AG10803 (cell line): ENCODE data around the gene EDC3.

Experiments
- DNase-seq: peaks from one replicate; pipeline ENCODE4 v3.0.0; 2010; ENCODE audit warnings: low read depth
- H3K4me3 ChIP-seq: 2 replicates; pipeline ENCODE4 v1.5.1; 2011; ENCODE audit warnings: mild to moderate bottlenecking, low read length, control low read depth
- TF ChIP-seq, protein P1 (sequence below): conservative IDR thresholded peaks from 2 replicates; pipeline ENCODE4 v1.5.1; 2011; ENCODE audit warnings: mild to moderate bottlenecking, low read length, control low read depth, inconsistent platforms

The EDC3 gene

DNA sequence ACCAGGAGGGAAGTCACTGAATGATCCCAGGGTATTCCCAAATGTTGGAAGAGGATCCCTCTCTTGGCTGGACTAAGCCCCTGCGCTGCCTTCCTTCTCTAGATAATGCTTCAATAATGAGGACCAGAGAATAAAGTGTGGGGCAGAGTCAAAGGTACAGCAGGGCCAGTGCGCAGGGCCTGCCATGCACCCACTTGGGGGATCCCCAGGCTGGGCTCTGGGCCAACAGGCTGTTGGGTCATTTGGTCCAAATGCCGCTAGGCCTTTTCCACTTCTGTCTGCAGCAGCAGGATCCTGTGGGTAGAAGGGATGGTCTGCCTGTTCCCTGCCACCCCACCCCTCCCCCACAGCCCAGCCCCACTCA, 85.9 kb downstream of the EDC3 start:
- H3K4me3 ChIP-seq = no peak overlapping the region
- no peak for DNase-seq
- TF ChIP-seq, protein P1, sequence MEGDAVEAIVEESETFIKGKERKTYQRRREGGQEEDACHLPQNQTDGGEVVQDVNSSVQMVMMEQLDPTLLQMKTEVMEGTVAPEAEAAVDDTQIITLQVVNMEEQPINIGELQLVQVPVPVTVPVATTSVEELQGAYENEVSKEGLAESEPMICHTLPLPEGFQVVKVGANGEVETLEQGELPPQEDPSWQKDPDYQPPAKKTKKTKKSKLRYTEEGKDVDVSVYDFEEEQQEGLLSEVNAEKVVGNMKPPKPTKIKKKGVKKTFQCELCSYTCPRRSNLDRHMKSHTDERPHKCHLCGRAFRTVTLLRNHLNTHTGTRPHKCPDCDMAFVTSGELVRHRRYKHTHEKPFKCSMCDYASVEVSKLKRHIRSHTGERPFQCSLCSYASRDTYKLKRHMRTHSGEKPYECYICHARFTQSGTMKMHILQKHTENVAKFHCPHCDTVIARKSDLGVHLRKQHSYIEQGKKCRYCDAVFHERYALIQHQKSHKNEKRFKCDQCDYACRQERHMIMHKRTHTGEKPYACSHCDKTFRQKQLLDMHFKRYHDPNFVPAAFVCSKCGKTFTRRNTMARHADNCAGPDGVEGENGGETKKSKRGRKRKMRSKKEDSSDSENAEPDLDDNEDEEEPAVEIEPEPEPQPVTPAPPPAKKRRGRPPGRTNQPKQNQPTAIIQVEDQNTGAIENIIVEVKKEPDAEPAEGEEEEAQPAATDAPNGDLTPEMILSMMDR = no peak

DNA sequence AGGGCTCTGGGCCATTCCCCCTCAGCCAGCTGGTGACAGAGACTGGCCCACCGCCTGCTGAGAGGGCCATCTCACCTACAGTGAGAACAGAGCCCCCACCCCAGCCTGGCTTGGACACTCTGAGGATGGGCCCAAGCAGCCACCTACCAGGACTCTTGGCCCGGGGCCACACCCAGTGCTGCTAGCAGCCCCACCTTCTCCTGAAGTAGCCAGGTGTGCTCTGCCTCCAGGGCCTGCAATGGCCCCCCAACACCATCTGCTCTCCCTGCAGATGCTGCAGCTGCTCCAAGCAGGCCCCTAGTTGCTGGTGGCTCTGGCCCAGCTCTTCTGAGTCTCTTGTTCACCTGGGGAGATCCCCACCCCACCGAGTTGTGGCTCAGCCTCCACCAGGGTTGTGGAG, 87.0 kb downstream of the EDC3 start:
- H3K4me3 ChIP-seq = no peak overlapping the region
- DNase-seq = no peak
- TF ChIP-seq, protein P1 = no peak

DNA sequence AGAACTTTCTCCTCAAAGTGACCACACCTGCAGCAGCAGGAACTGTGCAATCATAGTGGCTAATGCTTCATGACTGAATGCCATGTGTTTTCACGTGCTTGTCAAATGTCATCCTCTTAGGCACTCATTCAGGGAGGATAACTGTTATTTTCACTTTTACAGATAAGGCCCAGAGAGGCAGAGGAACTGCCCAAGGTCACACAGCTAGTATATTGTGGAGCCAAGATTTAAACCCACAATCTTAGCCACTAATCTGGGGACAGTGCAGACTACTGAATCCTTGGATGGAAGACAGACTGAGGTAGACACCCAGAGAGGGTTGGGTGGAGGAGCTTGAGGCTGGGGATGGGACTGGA, 90.1 kb downstream of the EDC3 start:
- H3K4me3 ChIP-seq = no peak overlapping the region
- no peak for DNase-seq
- TF ChIP-seq, protein P1 = no peak

DNA sequence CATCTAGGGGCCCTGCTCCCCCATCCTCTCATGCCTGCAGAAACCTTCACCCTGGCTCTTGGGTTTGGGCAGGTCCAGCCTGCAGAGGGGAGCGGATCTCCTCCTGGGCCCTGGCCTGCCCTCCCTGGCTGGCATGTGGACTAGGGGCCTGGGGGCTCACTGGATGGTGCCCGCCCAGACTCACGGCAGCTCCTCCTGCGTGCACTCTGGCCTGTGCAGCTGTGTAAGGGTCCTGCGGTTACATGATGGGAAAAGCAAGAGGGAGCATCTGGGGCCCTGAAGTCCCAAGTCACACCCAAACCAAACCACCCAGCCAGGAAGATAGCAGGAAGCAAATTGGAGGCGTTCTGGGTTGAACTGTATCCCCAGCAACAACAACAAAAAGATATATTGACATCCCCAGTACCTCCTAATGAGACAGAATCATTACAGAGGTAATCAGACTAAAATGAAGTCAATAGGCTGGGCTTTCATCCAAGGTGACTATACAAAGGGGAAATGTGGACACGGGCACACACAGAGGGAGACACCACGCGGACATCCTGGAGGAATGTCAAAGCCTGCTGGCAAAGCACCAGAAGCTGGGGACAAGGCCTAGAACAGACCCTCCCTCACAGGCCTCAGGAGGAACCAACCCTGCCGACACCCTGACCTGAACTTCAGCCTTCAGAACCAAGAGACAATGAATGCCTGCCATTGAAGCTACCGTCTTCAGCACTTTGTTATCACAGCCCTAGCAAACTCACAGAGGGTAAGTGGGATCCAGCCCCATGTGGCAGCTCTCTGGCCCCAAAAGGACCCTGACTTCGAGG, 90.6 kb downstream of the EDC3 start:
- TF ChIP-seq, protein P1 = no peak
- no peak overlapping the region for H3K4me3 ChIP-seq
- DNase-seq = no peak

DNA sequence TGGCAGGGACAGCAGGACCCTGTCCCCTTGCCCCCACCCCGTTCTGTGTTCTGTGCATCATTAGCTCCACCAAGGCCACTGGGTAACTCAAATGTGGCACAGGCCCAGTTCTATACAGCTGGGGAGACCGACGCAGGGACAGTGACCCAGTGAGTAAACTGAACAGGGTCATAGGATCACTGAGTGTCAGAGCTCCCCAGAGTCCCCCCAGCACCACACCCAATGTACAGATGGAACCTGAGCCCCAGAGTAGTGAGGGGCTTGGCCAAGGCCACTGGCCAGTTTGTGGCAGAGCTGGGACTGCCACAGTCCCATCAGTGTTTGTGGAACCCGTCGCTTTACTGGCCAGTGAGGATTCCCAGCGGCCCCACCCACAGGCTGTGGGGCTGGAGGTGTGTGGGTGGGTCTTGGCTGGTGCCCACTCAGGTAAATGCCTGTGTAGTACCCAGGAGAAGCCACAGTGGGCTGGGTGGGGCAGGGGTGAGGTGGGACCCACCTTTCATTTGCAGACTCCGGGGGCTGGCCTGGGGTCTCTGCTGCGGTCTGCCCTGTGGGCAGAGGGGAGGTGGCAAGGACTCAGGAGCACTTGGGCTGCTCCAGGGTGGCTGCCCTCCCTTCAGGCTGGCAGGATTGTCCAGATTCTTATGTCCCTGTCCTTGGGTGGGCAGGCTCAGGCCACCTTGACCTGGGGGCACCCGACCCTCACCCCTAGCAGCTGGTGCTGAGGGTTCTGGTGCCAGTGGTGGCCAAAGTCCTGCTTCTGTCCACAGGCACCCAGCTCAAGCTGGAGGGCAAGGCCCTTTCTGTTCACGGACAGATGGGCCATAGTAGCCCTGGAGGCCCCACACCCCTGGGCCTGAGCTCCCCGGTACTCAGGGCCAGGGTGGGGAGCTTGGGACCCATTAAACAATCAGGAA, 91.8 kb downstream of the EDC3 start:
- TF ChIP-seq, protein P1 = no peak
- no peak overlapping the region for H3K4me3 ChIP-seq
- DNase-seq = no peak

DNA sequence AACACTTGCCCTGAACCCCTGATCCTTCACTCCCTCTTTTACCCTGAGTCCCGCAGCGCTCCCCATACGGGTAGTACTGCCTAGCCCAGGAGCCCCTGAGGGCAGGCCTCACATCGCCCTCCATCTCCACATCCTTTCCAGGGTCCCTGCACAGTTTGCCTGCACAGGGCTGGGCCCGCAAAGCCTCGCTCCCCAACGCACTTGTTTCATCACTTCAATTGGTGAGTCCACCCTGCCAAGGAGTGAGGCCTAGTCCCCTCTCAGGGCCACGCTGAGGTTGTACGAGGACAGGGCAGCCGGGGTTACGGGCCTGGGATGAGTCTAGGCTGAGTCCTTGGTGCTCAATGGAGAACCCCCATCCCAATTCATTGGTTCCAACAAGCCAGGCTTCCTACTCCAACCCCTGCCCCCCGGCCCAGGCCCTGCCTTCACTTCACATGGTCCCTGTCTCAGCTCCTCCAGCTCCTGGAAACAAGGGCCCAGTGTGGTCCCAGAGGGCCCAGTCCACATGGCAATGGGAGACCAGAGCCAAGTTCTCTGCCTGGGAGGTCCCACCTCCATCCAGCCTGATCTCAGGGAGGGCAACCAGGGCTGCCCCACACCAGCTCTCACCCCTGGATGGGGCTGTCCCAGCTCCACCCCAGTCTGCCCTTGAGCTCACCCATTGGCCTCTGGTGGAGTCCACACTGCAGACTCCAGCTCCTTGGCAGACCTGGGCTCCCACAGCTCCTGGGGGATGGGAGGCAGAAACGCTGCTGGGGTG, 92.6 kb downstream of the EDC3 start:
- H3K4me3 ChIP-seq = no peak overlapping the region
- DNase-seq = no peak
- TF ChIP-seq, protein P1 = no peak
